ENCODE results near the gene MPP2. TPM values are rescaled to one million over a fixed set of nuclear protein-coding genes. Genes with fewer than 3 reads are reported as not detected.
A peak's percentile ranks its signal among the peaks of the same experiment; 100 is the strongest.
"Not testable (repeated sequence)": the region's sequence is repeated elsewhere in the genome, so short reads cannot be mapped to it uniquely, and the experiment has no call there.

Gene MPP2
- total RNA-seq, 8 experiments from 2014 or later = 0.25 to 26.9 (median 18.2) TPM

DNA sequence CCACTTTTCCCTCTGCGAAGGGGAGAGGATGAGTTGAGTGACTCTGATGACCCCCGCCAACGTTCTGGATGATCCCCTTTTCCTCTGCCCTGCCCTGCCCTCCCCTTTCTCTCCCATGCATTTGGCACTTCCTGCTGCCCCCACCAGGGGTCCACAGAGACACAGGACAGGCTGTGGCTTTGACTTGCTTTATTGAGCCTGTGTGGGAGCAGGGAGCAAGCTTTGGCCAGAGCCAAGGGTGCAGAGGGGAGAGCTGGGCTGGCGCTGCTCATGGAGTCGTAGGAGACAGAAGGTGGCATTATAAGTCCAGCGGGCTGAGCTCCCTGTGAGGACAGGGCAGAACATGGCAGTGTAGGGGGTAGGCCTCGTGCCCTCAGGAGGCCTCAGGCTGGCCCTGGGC lies 33.3 kb upstream of the MPP2 start:
- in situ Hi-C loops (cut with MboI; ENCODE audit: low pct_unique_long_range_greater_than_20kb in 2 of 9, low sequenced_read_pairs in 9 of 9, unreplicated experiment in 9 of 9) = loop anchor here in 3 of 9 experiments (5.0 to 10.0 kb wide), 2 partner anchors 54 to 57 kb away; no protein-coding TSS in a partner anchor
- H3K4me3 ChIP-seq = no peak overlapping the region
- 60 to 69% (median 65%) methylated on average over 1 to 4 of the region's 7 CpGs; no CpG with 5 or more reads in 7 of the 10 experiments for WGBS, 10 experiments
- H3K4me1 ChIP-seq (replicated peaks in 1 of 2) = peaks cover 5 to 9% of the 10 kb centered on the region in 2 donors
- ATAC-seq (replicated peaks in 6 of 8) = peak in 7 of 8 experiments; percentile 4 to 69 (median 40)
- H3K27ac ChIP-seq = no peak overlapping the region

DNA sequence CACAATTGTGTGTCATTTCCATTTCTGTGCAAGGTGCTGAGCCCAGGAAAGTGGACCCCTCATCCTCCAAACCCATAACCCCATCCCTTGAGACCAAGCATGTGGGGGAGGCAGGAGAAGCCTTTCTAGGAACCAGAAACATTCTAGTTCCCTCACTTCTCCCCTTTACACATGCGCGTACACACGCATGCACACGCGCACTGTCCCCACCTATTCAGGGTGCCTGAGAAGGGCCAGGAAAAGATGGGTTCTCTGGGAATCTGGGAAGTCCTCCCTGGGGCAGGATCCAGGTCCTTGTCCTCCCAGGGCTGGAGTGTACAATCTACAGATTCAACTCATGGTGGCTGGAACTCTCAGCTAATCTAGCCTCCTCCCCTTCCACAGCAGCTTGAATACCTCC lies 32.5 kb upstream of the MPP2 start:
- no peak for ATAC-seq (replicated peaks in 6 of 8)
- in situ Hi-C loops (cut with MboI; ENCODE audit: low pct_unique_long_range_greater_than_20kb in 2 of 9, low sequenced_read_pairs in 9 of 9, unreplicated experiment in 9 of 9) = loop anchor here in 3 of 9 experiments (5.0 to 10.0 kb wide), 2 partner anchors 55 to 57 kb away; no protein-coding TSS in a partner anchor
- no peak overlapping the region for H3K27ac ChIP-seq
- no peak overlapping the region for H3K4me3 ChIP-seq
- H3K4me1 ChIP-seq (replicated peaks in 1 of 2) = peaks cover 5 to 9% of the 10 kb centered on the region in 2 donors
- 100% methylated on average over 1 to 3 of the region's 5 CpGs; no CpG with 5 or more reads in 8 of the 10 experiments for WGBS, 10 experiments

DNA sequence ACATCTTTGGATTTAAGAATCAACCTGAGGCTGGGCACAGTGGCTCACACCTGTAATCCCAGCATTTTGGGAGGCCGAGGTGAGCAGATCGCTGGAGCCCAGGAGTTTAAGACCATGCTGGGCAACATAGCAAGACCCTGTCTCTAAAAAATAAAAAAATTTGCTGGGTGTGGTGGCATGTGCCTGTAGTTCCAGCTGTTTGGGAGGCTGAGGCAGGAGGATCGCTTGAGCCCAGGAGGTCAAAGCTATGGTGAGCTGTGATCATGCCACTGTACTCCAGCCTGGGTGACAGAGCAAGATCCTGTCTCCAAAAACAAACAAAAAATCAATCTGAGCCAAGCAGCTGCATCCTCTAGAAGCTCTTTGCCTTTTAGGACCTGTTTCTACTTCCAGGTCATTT lies 32.1 kb upstream of the MPP2 start:
- ATAC-seq (replicated peaks in 6 of 8); H3K4me3 ChIP-seq; H3K4me1 ChIP-seq (replicated peaks in 1 of 2); in situ Hi-C loops (cut with MboI; ENCODE audit: low pct_unique_long_range_greater_than_20kb in 2 of 9, low sequenced_read_pairs in 9 of 9, unreplicated experiment in 9 of 9); H3K27ac ChIP-seq: not testable (repeated sequence)
- WGBS, 10 experiments = 80 to 100% (median 100%) methylated on average over 1 to 3 of the region's 3 CpGs; no CpG with 5 or more reads in 5 of the 10 experiments

DNA sequence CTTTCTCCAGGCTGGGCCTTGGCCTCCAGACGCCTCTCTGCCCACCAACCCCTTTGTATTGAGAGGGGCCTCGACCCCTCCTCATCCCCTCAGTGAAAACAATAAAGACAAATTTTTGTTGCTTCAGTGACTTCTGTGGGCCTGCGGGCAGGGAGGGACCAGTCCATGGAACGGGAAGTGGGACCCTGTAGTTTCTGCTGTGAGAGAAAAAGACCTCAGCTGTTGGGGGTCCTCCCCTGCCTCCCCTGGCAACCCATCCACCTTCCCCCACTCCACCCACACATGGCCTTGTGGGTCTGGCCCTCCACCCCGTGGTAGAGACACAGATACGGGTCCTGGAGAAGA lies 31.5 kb upstream of the MPP2 start:
- WGBS, 10 experiments = no CpG with 5 or more reads among the region's 6 CpGs
- no peak overlapping the region for H3K27ac ChIP-seq
- H3K4me3 ChIP-seq = peak overlapping the region in 1 of 5 donors; percentile 31
- in situ Hi-C loops (cut with MboI; ENCODE audit: low pct_unique_long_range_greater_than_20kb in 2 of 9, low sequenced_read_pairs in 9 of 9, unreplicated experiment in 9 of 9) = no loop called here
- ATAC-seq (replicated peaks in 6 of 8) = no peak
- H3K4me1 ChIP-seq (replicated peaks in 1 of 2) = peaks cover 5 to 9% of the 10 kb centered on the region in 2 donors

DNA sequence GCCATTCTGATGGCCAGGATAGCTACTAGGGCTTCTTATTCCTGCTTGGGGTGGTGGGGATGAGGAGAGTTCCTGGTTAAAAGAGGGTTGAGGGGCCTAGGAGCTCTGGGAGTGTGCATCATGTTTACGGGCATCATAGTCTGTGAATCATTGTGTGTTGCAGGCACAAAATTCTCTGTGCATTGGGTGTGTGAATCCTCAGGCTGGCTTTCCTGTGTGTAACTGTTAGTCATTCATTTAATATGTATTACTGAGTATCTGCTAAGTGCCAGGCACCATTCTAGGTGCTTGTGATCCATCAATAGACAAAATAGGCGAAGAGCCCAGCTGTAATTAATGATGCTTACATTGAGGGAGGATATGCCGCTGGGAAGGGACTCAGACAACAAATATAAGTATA lies 29.1 kb upstream of the MPP2 start:
- Histone ChIP-seq H3K27ac (no peak overlapping the region), H3K4me3 (no peak overlapping the region), H3K4me1 (replicated peaks in 1 of 2) (peaks cover 5 to 9% of the 10 kb centered on the region in 2 donors)
- peak in 1 of 8 experiments; percentile 44 for ATAC-seq (replicated peaks in 6 of 8)
- 19 to 100% (median 100%) methylated on average over 1 to 3 of the region's 3 CpGs; no CpG with 5 or more reads in 3 of the 10 experiments for WGBS, 10 experiments
- in situ Hi-C loops (cut with MboI; ENCODE audit: low pct_unique_long_range_greater_than_20kb in 2 of 9, low sequenced_read_pairs in 9 of 9, unreplicated experiment in 9 of 9) = no loop called here

DNA sequence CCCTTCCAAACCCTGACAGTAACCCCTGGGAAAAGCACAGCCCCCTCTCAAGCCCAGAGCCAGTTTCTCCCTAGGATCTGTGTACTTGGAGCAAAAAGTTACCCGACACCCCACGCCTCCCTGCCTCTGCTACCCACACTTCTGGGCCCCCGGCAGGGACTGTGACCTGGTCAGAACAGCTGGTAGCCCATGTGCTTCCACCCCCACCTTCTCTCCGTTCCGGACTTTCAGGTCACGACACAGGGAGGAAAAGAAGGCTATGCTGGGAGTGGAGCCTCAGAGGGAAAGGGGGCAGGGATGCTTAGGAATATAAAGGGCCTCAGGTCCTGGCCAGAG lies 28.6 kb upstream of the MPP2 start:
- WGBS, 10 experiments = no CpG with 5 or more reads among the region's 6 CpGs
- Histone ChIP-seq H3K4me1 (replicated peaks in 1 of 2) (peaks cover 5 to 9% of the 10 kb centered on the region in 2 donors), H3K4me3 (no peak overlapping the region), H3K27ac (no peak overlapping the region)
- no peak for ATAC-seq (replicated peaks in 6 of 8)
- in situ Hi-C loops (cut with MboI; ENCODE audit: low pct_unique_long_range_greater_than_20kb in 2 of 9, low sequenced_read_pairs in 9 of 9, unreplicated experiment in 9 of 9) = no loop called here

DNA sequence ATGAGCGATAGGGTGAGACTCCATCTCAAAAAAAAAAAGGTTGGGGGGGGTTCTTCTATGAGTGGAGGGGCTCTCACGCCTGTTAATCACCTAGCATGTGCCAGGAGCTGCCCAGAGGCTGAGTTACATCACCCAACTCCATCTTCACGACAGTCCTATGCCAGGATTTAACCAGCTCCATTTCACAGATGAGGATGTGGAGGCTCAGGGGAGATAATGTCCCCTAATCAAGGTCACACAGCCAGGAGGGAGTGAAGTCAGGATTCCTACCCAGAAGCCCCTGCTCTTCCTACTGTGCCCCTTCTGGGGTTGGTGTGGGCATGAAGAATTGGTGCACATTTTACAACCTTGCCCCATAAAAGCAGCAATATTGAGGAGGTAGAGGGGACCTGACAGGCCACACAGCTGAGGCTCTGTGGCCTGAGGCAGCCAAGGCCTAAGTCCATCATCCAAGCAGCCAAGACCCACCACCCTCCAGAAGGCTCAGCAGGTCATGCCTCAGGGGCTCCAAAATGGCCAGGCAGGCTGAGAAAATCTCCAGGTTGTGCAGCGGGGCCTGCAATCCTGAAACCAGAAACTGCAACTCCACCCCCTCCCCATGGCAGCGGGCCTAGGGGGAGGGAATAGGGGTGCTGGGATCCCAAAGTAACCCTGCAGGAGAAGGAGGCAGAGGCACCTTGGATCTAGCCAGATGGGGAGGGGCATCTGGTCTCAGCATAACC lies 28.0 kb upstream of the MPP2 start:
- Histone ChIP-seq H3K27ac (no peak overlapping the region), H3K4me1 (replicated peaks in 1 of 2) (peaks cover 5 to 9% of the 10 kb centered on the region in 2 donors), H3K4me3 (no peak overlapping the region)
- 67 to 100% (median 82%) methylated on average over 1 to 3 of the region's 5 CpGs; no CpG with 5 or more reads in 7 of the 10 experiments for WGBS, 10 experiments
- in situ Hi-C loops (cut with MboI; ENCODE audit: low pct_unique_long_range_greater_than_20kb in 2 of 9, low sequenced_read_pairs in 9 of 9, unreplicated experiment in 9 of 9) = no loop called here
- no peak for ATAC-seq (replicated peaks in 6 of 8)

DNA sequence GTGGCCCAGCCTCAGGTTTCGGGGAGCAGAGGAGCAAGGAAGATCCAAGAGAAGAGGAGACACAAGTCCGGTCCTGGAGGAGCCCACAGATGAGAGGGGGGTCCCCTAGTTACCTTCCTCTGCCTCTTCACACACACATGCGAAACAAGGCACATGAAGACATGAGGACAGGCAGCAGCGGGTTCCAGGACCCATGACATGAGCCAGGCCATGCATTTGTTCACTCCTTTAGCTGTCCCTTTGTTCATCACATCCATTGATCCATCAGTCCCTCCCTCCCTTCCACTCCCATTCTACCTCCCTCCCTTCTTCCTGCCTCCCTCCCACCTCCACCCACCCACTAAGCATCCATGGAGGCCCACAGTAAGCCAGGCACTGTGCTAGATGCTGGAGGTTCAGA lies 25.6 kb upstream of the MPP2 start:
- no peak overlapping the region for H3K4me3 ChIP-seq
- ATAC-seq (replicated peaks in 6 of 8) = no peak
- WGBS, 10 experiments = 67 to 100% methylated on average over 1 of the region's 4 CpGs; no CpG with 5 or more reads in 8 of the 10 experiments
- peaks cover 0 to 3% of the 10 kb centered on the region in 2 donors for H3K4me1 ChIP-seq (replicated peaks in 1 of 2)
- H3K27ac ChIP-seq = no peak overlapping the region
- in situ Hi-C loops (cut with MboI; ENCODE audit: low pct_unique_long_range_greater_than_20kb in 2 of 9, low sequenced_read_pairs in 9 of 9, unreplicated experiment in 9 of 9) = no loop called here

DNA sequence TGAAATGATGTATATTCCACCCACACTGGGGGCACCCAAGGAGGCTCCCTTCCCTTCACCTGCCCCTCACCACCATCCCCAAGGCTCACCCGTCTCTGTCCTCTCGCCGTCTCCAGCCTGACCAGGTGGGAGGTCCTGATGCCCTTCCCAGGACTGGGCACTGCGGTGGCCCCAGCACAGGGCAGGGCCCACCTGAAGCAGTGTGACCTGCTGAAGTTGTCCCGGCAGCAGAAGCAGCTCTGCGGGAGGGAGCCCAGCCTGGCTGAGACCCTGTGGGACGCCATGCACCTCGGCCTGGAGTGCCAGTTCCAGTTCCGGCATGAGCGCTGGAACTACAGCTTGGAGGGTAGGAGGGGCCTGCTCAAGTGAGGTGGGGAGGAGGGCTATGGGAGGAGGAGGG lies 25.0 kb upstream of the MPP2 start:
- no peak overlapping the region for H3K27ac ChIP-seq
- no peak for ATAC-seq (replicated peaks in 6 of 8)
- H3K4me1 ChIP-seq (replicated peaks in 1 of 2) = peaks cover under 1 to 1% of the 10 kb centered on the region in 2 donors
- WGBS, 10 experiments = 65 to 100% methylated on average over 3 to 4 of the region's 10 CpGs; no CpG with 5 or more reads in 8 of the 10 experiments
- in situ Hi-C loops (cut with MboI; ENCODE audit: low pct_unique_long_range_greater_than_20kb in 2 of 9, low sequenced_read_pairs in 9 of 9, unreplicated experiment in 9 of 9) = no loop called here
- no peak overlapping the region for H3K4me3 ChIP-seq

DNA sequence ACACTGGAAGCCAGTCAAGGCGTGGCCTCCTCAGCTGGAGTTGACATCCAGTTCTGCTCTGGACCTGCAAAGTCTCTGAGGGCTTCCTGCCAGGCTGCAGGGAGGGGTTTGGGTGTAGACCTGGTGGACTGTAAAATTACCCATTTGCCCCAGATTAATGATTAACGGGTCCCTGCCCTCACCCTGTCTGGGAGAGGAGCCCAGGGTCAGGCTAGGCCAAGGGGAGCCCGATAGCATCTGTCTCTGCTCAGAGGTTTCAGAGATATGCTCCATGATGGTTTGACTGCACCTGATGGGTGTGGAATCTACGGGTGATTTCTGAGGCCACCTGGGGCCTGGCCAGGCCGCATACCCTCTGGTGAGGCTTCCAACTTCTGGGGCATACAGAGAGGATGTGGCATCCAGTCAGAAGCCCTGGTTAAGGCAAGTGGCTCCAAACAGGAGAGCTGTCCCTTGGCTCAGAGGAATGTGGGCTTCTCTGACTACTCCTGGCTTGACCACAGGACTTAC lies 23.8 kb upstream of the MPP2 start:
- no peak overlapping the region for H3K4me3 ChIP-seq
- peaks cover 8 to 9% of the 10 kb centered on the region in 2 donors for H3K4me1 ChIP-seq (replicated peaks in 1 of 2)
- no peak overlapping the region for H3K27ac ChIP-seq
- WGBS, 10 experiments = 17 to 100% (median 55%) methylated on average over 1 to 4 of the region's 5 CpGs; no CpG with 5 or more reads in 6 of the 10 experiments
- in situ Hi-C loops (cut with MboI; ENCODE audit: low pct_unique_long_range_greater_than_20kb in 2 of 9, low sequenced_read_pairs in 9 of 9, unreplicated experiment in 9 of 9) = no loop called here
- ATAC-seq (replicated peaks in 6 of 8) = no peak

DNA sequence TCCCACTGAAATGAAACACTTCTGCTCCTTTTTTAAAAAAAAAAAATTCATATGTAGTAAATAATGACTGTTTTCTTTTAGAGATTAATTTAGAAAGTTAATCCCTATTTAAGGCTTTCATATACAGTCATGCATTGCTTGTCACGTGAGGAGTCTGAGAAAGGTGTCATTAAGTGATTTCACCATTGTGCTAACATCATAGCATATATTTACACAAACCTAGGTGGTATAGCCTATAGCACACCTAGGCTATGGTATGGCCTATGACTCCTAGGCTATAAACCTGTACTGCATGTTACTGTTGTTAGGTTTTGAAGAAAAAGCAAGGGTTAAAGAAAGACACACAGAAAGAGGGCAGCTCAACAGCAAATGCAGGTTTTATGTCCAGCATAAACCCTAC lies 21.3 kb upstream of the MPP2 start:
- 70 to 100% (median 100%) methylated on average over 1 of the region's 1 CpG; no CpG with 5 or more reads in 5 of the 10 experiments for WGBS, 10 experiments
- no peak overlapping the region for H3K27ac ChIP-seq
- no peak overlapping the region for H3K4me3 ChIP-seq
- peaks cover 8 to 9% of the 10 kb centered on the region in 2 donors for H3K4me1 ChIP-seq (replicated peaks in 1 of 2)
- in situ Hi-C loops (cut with MboI; ENCODE audit: low pct_unique_long_range_greater_than_20kb in 2 of 9, low sequenced_read_pairs in 9 of 9, unreplicated experiment in 9 of 9) = no loop called here
- no peak for ATAC-seq (replicated peaks in 6 of 8)

DNA sequence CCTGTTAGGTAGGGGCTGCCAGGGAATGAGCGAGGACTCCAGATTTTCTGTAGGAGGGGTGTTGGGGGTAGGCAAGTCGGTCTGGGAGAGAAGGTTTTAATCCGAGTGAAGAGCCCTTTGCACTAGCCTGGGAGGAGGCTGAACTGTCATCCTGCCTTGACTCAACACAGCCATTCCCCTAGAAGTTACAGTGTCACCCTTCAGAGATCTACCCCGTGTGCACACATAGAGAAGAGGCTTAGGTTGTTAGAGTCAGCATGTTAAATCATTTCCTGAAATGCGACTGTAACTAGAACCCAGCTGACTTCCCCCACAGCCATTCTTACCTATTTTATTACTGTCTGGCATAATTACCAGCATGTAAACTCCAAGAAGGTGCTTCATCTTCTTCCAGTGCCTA lies 20.6 kb upstream of the MPP2 start:
- 0 to 83% (median 44%) methylated on average over 1 to 3 of the region's 5 CpGs; no CpG with 5 or more reads in 4 of the 10 experiments for WGBS, 10 experiments
- peak in 2 of 8 experiments; percentile 30 to 52 for ATAC-seq (replicated peaks in 6 of 8)
- H3K4me1 ChIP-seq (replicated peaks in 1 of 2); H3K4me3 ChIP-seq; in situ Hi-C loops (cut with MboI; ENCODE audit: low pct_unique_long_range_greater_than_20kb in 2 of 9, low sequenced_read_pairs in 9 of 9, unreplicated experiment in 9 of 9); H3K27ac ChIP-seq: not testable (repeated sequence)

DNA sequence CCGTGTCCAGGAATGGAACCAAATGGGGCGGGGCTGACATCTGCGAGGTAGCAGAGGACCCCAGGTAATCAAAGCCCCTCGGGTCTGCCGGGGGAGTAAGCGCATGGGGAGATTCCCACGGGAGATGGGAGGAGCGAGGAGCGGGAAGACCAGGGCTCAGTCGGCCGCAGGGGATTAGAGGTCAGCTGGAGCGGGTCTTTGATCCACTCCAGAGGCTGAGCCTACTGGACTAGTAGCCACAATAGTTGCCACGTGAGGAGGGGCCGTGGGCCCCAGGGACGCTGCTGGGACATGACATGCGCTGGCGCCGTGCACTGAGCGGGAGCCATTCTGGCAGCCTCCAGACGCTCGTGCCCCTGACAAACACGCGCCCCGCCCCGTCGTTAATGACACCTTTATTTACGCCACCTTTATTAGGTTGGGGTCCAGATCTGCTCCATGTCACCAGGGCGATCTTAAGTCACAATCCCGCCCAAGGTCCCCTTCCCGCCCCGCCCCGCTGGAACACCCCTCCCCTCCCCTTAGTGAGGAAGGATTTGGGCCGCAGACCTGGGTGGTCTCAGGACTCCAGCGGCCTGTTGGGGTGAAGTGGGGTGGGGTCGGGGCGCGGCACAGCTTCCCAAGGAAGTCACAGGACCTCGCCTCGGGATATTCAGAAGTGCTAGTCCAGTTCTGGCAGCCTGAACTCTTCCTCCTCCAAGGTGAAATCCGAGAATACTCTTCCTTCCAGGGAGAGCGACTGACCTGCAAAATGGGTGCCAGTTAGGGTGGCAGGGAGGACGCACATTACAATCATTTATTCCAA lies 19.9 kb upstream of the MPP2 start:
- Histone ChIP-seq H3K27ac (no peak overlapping the region), H3K4me3 (peak overlapping the region in 3 of 5 donors; percentile 1 to 15 (median 1)), H3K4me1 (replicated peaks in 1 of 2) (peaks cover 8 to 9% of the 10 kb centered on the region in 2 donors)
- ATAC-seq (replicated peaks in 6 of 8) = peak; percentile 55 to 95 (median 77)
- in situ Hi-C loops (cut with MboI; ENCODE audit: low pct_unique_long_range_greater_than_20kb in 2 of 9, low sequenced_read_pairs in 9 of 9, unreplicated experiment in 9 of 9) = no loop called here
- WGBS, 10 experiments = 0 to 62% (median 17%) methylated on average over 1 to 10 of the region's 42 CpGs; no CpG with 5 or more reads in 3 of the 10 experiments

Measured in motor neuron (in vitro differentiated cells).